ENCODE results near the gene SLC7A9.
"Not testable (repeated sequence)": the region's sequence is repeated elsewhere in the genome, so short reads cannot be mapped to it uniquely, and the experiment has no call there.

SLC7A9 gene

DNA sequence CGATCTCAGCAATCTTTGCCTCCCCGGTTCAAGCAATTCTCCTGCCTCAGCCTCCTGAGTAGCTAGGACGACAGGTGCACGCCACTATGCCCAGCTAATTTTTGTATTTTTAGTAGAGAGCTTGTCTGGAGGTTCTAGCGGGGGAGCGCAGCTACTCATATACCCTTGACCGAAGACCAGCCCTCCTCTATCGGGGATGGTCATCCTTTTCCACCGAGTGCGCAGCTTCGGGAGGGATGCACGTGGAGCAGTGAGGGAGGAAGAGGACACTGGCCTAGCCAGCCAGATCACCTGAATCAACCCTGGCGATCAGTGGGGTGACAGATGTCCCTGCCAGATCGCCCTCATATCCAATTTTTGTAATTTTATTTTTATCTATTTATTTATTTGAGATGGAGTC is 6.8 kb downstream of the SLC7A9 start:
- DNase-seq = no peak

DNA sequence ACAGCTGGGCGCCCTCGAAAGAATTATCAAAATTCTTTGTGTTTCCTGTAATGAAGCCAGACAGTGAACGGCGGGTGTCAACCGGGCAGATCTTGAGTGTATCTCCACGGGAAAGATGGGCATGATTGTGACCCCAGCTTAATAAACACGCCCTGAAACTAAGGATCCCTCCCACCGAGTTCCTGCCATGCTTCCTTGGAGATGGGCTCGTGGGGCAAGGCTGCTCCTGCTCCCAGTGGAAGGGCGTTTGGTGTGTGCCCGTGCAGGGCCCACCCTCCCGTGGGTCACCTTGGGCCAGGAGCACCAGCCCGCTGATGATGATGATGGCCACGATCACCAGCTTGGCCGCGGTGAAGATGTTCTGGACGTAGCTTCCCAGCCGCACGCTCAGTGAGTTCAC is 7.4 kb downstream of the SLC7A9 start:
- no peak for DNase-seq

DNA sequence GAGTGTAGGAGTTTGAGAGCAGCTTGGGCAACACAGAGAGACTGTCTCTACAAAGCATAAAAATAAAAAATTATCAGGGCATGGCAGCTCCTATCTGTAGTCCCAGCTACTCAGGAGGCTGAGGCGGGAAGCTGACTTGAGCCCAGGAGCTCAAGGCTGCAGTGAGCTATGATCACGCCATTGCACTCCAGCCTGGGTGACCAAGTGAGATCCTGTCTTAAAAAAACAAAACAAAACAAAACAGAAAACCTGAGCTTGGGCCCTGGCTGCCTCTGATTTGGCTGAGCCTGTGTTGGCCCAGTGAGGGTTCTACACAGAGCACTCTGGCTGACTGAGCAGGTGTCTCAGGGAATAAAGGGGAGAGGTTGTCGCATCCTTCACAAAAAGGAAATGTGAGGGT is 8.0 kb downstream of the SLC7A9 start:
- no peak for DNase-seq

DNA sequence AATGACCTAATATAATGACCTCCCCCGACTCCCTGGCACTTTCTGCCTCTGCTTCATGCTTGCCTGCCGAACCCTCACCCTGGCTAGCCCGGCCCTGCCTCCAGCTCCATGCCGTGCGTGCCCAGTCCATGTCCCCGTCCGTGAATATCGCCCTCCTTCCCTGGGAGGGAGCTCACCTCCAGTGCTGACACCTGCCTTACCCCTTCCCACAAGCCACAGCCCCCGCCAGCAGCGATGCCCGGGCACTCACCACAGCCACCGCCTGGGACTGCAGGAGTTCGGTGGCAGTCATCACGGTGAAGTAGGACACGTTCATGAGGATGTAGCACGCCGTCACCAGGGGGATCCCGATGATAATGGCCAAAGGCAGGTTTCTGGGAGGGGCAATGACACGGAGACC is 10.0 kb downstream of the SLC7A9 start:
- no peak for DNase-seq

DNA sequence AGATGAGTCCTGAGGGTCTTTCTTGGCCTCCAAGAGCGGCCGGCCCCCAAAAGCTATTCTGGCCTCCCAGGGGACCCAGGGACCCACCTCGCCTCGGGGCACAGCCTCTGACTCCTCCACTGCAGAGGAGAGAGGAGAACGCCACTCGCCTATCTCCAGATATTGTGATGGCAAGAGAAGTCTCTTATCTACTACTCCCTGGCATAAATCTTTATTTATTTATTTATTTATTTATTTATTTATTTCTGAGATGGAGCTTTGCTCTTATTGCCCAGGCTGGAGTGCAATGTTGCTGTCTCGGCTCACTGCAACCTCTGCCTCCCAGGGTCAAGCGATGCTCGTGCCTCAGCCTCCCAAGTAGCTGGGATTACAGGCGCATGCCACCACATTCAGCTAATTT is 11.0 kb downstream of the SLC7A9 start:
- DNase-seq = no peak

DNA sequence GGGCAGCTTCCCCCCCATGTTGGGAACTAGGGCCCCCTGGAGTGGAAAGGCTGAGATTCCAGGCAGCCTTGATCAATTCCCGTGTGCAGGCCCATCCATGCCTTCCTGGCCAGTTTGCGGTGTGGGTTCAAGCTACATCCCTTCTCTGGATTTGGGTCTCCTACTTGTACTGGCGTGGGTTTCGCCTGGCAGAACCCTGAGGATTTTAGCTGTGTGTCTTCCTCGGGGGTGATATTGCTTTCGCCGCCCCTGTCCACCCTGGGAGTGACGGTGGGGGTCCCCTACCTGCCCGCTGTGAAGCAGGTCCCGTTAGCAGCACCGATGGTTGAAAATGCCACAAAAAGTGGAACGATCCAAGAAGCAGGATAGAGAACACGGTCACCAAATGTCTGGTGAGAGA is 11.4 kb downstream of the SLC7A9 start:
- no peak for DNase-seq

DNA sequence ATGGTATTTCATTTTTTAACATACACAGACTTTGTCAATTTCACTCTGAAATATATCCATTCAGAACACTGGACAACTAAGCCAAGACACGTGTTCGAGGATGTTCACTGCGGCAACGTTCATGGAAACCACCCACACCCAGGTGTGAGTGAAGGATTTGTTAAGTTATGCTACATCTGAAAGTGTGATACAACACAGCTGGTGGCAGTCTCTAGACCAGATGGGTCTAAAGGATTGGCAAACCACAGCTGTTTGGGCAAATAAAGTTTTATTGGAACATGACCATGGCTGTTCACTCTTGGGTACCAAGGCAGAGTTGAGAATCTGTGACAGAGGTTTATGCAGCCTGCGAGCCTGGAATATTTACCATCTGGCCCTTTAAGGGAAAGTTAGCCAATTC is 12.0 kb downstream of the SLC7A9 start:
- DNase-seq = no peak

DNA sequence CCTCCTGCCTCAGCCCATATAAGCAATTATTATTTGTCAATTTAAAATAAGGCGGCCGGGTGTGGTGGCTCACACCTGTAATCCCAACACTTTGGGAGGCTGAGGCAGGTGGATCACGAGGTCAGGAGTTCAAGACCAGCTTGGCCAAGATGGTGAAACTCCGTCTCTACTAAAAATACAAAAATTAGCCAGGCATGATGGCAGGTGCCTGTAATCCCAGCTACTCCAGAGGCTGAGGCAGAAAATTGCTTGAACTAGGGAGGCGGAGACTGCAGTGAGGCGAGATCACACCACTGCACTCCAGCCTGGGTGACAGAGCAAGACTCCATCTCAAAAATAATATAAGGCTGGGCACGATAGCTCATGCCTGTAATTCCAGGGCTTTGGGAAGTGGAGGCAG is 12.7 kb downstream of the SLC7A9 start:
- not testable (repeated sequence) for DNase-seq

DNA sequence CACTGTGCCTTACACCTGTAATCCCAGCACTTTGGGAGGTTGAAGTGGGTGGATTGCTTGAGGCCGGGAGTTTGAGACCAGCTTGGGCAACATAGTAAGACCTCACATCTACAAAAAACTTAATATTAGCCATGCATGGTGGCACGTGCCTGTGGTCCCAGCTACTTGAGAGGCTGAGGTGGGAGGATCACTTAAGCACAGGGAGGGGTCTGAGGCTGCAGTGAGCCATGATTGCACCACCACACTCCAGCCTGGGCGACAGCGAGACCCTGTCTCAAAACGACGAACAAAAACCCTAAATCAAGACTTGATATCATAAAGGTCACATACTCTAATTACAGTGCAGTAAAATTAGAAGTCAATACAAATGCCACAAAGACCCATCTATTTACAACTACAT is 17.4 kb downstream of the SLC7A9 start:
- DNase-seq = no peak

DNA sequence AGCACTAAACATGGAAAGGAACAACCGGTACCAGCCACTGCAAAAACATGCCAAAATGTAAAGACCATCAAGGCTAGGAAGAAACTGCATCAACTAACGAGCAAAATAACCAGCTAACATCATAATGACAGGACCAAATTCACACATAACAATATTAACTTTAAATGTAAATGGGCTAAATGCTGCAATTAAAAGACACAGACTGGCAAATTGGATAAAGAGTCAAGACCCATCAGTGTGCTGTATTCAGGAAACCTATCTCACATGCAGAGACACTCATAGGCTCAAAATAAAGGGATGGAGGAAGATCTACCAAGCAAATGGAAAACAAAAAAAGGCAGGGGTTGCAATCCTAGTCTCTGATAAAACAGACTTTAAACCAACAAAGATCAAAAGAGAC is 21.5 kb downstream of the SLC7A9 start:
- DNase-seq = not testable (repeated sequence)

DNA sequence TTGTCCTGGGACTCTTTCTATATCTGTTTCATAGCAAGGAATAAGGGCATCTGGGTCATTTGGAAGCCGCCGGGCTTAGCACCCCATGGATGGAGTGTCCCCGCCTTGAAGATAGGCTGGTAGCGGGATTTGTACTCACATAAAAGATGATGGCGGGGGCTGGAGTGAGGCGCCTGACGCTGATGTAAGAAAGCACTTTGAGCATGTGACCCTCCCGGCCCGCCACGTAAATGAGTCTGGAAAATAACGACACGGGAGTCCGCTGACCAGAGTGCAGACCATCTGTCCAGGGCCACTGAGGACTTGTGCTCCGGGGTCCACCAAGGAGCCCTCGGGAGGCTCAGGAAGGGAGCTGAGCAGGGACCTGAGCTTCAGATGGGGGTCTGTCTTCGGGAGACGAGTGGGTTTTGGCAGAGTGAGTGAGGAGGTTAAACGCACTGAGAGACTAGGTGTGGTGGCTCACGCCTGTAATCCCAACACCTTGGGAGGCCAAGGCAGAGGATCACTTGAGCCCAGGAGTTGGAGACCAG is 25.8 kb downstream of the SLC7A9 start:
- no peak for DNase-seq

DNA sequence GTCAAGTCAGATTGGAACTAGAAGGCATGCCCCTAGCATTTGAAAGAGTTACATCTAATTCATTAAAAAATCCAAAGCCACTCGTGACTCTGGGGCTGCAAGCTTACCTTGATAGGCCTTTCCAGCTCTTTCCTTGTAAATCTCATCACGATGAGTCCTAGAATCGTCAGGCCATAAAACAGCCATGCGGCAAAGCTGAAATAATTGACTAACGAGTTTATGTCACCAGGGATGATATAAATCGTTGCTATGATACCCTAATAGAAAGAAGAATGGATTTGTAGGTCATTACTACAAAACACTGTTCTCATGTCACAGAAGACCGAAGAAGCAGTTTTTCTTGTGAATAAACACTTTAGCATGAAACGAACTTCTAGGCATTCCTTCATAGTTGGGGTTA is 27.5 kb downstream of the SLC7A9 start:
- no peak for DNase-seq

DNA sequence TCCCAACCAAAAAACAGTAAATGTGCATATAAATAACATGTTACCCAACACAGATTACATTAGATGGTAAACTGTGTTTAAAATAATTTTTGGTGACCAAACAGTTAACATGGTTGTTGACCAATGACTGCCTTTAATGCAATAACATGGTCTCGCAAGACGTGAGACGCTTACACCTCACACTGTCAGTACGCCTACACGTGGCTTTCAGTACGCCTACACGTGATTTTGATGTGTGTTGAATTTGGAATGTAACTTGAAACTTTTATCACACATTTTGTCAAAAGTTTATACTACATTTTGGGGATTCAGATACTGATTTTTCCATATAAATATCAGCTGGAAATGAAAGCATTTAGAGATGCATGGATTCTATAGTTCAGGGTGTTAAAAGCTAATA is 32.0 kb downstream of the SLC7A9 start:
- DNase-seq = no peak

DNA sequence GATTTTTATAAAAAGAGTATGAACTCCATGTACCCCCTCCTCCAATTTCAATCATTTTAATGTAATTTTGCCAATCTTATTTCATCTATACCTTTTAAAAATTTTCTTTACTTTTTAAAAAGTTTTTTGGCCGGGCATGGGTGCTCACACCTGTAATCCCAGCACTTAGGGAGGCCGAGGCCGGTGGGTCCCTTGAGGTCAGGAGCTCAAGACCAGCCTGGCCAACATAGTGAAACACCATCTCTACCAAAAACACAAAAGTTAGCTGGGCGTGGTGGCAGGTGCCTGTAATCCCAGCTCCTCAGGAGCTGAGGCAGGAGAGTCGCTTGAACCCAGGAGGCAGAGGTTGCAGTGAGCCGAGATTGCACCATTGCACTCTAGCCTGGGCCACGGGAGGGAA is 36.2 kb downstream of the SLC7A9 start:
- not testable (repeated sequence) for DNase-seq

DNA sequence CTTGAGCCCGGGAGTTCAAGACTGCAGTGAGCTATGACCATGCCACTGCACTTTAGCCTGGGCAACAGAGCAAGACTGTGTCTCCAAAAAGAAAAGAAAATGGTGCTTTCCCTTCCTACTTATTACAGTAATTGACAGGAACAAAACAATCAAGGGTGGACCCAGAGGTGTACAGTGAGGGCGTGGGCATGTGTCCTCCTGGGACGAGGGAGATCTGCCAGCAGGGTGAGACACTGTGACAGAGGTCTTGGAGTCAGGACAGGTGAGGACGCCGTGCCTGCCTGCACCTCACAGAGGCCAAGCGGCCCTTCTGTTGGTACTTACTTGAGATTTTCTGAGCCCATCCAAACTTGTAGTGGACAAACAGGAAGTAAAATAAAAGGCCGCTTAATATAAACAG is 36.7 kb downstream of the SLC7A9 start:
- not testable (repeated sequence) for DNase-seq

DNA sequence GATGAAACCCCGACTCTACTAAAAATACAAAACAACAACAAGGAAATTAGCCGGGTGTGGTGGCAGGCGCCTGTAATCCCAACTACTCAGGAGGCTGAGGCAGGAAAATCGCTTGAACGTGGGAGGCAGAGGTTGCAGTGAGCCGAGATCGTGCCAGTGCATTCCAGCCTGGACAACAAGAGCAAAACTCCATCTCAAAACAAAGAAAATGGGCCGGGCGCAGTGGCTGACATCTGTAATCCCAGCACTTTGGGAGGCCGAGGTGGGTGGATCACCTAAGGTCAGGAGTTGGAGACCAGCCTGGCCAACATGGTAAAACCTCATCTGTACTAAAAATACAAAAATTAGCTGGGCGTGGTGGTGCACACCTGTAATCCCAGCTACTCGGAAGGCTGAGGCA is 37.5 kb downstream of the SLC7A9 start:
- DNase-seq = not testable (repeated sequence)

DNA sequence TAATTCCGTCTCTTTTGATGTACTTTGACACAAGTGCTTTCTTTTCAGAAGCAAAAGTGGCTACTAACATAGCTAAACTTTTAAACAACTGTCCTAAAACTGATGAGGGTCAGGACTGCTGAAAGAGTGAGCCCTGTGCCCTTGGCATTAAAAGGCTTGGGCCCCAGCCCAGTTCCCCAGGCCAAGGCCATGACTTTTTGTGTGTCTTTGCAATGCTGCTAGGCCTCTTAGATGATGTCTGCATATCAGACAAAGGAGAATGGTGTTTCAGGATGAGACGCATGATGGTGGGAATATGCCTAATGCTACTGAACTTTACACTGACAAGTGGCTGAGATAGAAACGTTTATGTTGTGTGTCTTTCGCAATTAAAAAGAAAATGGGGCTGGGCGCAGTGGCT is 38.0 kb downstream of the SLC7A9 start:
- no peak for DNase-seq

DNA sequence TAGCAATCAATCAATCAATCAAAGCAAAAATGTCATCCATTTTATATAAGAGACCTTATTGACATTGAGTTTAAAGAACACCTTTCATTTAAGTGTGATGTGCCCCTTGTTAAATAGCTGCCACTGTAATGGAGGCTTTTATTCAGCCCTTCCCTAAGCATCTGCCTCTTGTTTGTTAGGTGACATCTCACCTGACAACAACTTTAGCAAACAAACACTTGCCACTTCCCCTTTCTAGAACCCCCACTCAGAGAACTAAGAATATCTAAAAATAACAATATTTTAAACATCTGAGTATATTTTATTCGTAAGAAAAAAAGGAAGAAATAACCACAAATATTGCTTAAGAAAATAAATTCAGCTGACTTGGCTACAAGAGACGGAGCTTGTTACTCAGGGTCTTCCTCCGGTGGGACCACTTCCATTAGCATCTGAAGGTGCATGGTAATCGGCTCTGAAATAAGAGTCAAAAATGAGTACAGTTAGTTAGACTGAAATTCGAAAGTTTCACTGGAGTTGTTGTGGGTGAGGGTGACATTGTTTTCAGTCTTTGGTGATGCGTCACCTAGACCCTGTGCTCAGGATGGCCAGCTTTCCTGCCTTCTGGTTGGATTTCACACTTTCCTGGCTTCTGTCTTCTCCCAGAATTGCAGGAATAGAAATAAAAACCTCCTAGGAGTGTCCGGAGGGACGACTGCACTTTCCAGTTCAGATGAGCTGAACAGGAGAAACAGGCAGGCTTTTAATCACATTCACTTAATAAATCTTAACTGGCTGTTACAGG is 39.1 kb downstream of the SLC7A9 start:
- no peak for DNase-seq

DNA sequence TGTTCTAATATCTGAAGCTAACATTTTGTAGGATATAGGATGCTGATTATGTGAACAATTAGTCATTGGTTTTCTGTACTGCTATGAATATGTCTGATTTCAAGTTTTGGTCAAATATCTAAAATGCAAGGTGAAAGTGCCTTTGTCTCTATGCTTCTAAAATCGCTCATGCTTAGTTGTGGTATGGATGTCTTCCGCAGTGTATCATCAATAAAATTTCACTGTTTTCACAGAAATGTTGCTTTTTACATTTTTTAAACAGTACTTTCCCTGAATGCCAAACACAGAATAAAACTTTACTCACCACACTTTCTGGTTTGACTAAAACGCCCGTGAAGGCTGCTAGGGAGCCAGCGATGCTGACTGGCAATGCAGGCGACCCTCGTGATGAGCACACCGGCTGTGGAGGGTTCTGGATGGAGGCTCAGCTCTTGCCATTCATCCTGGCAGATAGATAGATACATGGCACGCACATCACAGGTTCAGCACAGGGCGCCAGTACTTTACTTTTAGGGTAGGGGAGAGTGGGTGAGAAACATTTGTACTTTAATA is 40.1 kb downstream of the SLC7A9 start:
- DNase-seq = no peak

DNA sequence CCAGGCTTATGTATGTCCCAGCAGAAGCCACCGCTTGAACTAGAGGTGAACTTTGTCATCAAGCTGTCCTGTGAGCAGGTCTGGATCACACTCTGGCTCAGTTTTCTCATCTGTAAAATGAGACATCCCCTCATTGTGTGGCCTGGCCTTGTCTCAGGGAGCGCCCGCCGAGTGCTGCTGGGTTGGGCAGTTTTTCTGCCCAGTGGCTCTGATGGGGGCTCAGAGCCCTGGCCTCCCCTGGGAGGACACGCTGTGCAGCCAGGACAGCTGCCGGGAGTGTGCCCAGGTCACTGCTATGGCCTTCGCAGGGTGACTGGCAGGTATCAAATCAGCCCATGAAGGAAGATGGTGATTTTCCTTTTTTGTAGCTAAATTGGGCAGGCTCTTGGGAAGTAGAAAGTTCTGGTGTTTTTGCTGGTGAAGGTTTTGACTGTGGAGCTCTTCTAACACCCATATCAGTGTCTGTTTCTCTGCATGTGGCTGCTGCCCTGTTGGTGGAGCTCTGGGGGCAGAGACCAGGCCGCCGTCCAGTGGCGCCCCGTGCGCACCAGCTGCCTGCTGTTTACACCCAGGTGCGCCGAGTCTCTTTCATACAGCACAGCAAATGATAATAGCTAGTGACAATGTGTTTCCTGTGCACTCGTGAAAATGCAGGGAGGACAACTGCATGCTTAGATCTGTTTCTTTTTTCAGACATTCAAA is 40.8 kb downstream of the SLC7A9 start:
- DNase-seq = no peak

DNA sequence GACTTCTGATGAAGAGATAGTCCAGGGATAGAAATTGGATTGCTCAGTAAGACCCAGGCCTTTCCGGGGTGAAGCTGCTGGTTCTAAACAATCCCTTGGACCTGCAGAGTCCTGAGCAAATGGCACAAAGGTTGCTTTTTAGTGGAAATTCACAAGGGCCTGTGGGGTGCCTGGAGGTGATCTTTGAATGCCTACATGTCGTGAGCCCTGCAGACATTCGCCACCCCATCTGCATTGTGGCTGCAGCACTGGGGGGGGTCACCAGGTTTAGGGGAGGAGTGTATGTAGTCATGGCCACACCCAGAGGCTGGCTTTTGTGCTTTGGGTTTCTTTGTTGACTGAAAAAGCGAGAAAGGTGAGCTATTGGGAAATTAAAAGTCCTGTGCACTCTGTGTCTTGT is 41.4 kb downstream of the SLC7A9 start:
- DNase-seq = no peak

DNA sequence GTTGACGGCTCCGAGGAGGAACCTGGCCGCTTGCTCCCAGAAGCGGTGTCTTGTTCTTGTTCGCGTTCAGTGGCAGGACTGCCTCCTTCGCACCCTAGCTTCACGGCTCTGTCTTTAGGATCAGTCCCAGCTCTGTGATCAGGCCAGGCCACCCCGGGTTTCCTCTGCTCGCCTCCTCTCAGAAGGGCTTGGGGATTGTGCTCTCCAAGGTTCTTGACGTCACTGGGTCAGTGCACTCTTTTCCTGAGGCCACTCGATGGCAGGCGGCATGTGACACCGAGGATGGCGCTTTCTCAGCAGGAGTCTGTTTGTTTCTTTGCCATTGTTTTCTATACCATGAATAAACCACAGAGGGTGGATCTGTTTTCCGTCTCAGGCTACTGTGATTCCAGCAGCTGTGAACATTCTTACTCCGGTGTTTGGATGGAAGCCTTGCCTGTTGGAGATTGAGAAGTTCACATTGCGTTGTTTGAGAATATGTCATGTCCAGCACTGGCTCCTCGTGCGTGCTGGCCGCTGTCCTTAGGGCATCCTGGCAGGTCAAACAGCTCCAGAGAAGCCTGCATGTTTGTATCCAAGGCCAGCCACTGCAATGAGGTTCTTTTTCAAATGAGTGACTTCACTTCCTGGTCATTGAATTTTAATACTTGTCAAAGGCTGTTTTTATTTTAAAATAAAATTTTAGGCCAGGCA is 44.5 kb downstream of the SLC7A9 start:
- DNase-seq = no peak

DNA sequence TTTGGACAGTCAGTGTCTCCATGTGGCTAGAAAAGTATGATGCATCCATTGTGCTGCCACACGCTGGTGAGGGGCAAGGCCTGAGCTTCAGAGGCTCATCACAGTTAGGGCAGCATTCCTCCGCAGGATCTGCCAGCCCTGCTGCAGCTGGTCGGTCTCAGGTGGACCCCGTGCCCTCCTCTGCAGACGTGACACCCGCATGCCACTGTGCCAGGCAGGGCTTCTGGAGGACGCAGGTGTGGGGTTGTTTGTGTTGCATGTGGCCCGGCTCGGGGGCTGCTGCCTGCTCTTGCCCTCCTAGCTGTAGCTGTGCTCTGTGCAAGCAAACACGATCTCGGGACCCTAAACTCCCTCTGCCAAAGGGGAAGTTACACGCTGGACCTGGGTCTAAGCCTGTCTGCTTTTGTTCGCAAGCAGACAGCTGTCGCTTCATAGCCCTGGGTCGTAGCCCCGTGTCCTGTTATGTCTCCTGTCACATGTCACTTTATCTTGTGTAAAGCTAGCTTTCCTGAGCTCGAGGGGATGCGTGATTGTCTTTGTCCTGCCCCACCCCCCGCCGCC is 45.3 kb downstream of the SLC7A9 start:
- DNase-seq = peak in 1 of 2 experiments; percentile 15
